ENCODE data around the gene SCN1B. TPM values are rescaled to one million over a fixed set of nuclear protein-coding genes. Genes with fewer than 3 reads are reported as not detected.
"Not testable (repeated sequence)": the region's sequence is repeated elsewhere in the genome, so short reads cannot be mapped to it uniquely, and the experiment has no call there.

The SCN1B gene
- total RNA-seq, 4 donors from 2014 or later: 12.8 to 26.7 (median 13.4) TPM

GRCh38 chr19:35044317-35045117 lies 14.2 kb downstream of the SCN1B start:
- no peak overlapping the region for H3K4me3 ChIP-seq
- no peaks in the 10 kb centered on the region for H3K9me3 ChIP-seq
- peaks cover 3 to 46% (median 24%) of the 10 kb centered on the region in 4 donors for H3K4me1 ChIP-seq
- 61 to 65% methylated on average over 9 of the region's 9 CpGs for WGBS, 2 donors
- peak; percentile 49 to 78 for DNase-seq (ENCODE audit: low spot score in 2 of 2)
- no peak overlapping the region for H3K27ac ChIP-seq
- no peaks in the 10 kb centered on the region for H3K27me3 ChIP-seq
- TF ChIP-seq CTCF (IDR thresholded peaks at IDR 0.05) (peak; percentile 90 to 97 (median 95)), POLR2A (IDR thresholded peaks at IDR 0.05) (no peak), EP300 (IDR thresholded peaks at IDR 0.05) (peak in 1 of 2 donors; percentile 10)
- no peaks in the 10 kb centered on the region for H3K36me3 ChIP-seq

GRCh38 chr19:35045667-35046300 lies 15.5 kb downstream of the SCN1B start:
- H3K27me3 ChIP-seq: no peaks in the 10 kb centered on the region
- TF ChIP-seq POLR2A (IDR thresholded peaks at IDR 0.05) (no peak), CTCF (IDR thresholded peaks at IDR 0.05) (peak in 3 of 5 experiments; percentile 12 to 33 (median 22))
- peaks cover 3 to 33% (median 12%) of the 10 kb centered on the region in 4 donors for H3K4me1 ChIP-seq
- H3K9me3 ChIP-seq: no peaks in the 10 kb centered on the region
- no peaks in the 10 kb centered on the region for H3K36me3 ChIP-seq
- DNase-seq (ENCODE audit: low spot score in 2 of 2): no peak
- H3K4me3 ChIP-seq: no peak overlapping the region
- WGBS, 2 donors: 51 to 60% methylated on average over 9 of the region's 10 CpGs
- H3K27ac ChIP-seq: no peak overlapping the region

- no peak for DNase-seq (ENCODE audit: low spot score in 2 of 2)
- Histone ChIP-seq H3K36me3 (no peaks in the 10 kb centered on the region), H3K27me3 (no peaks in the 10 kb centered on the region), H3K4me1 (peaks cover 2 to 26% (median 5%) of the 10 kb centered on the region in 4 donors), H3K4me3 (no peak overlapping the region), H3K27ac (no peak overlapping the region), H3K9me3 (no peaks in the 10 kb centered on the region)
- TF ChIP-seq EP300 (IDR thresholded peaks at IDR 0.05) (no peak), POLR2A (IDR thresholded peaks at IDR 0.05) (no peak), CTCF (IDR thresholded peaks at IDR 0.05) (no peak)
- WGBS, 2 donors: 87 to 88% methylated on average over 5 of the region's 5 CpGs
Measured at GRCh38 chr19:35046461-35046860, 16.2 kb downstream of the SCN1B start.

- peaks cover 0 to 9% (median 0%) of the 10 kb centered on the region in 4 donors for H3K4me1 ChIP-seq
- H3K36me3 ChIP-seq: no peaks in the 10 kb centered on the region
- H3K27ac ChIP-seq: no peak overlapping the region
- H3K27me3 ChIP-seq: no peaks in the 10 kb centered on the region
- no peak for DNase-seq (ENCODE audit: low spot score in 2 of 2)
- no peak for TF ChIP-seq EP300 (IDR thresholded peaks at IDR 0.05)
- no peak for TF ChIP-seq POLR2A (IDR thresholded peaks at IDR 0.05)
- no peak for TF ChIP-seq CTCF (IDR thresholded peaks at IDR 0.05)
- no peak overlapping the region for H3K4me3 ChIP-seq
- no peaks in the 10 kb centered on the region for H3K9me3 ChIP-seq
- WGBS, 2 donors: 47 to 51% methylated on average over 11 of the region's 12 CpGs
Measured at GRCh38 chr19:35048911-35049411, 18.7 kb downstream of the SCN1B start.

GRCh38 chr19:35049456-35049855 lies 19.2 kb downstream of the SCN1B start:
- Histone ChIP-seq H3K27ac (no peak overlapping the region), H3K27me3 (no peaks in the 10 kb centered on the region)
- TF ChIP-seq EP300 (IDR thresholded peaks at IDR 0.05) (no peak), CTCF (IDR thresholded peaks at IDR 0.05) (no peak), POLR2A (IDR thresholded peaks at IDR 0.05) (no peak)

GRCh38 chr19:35050662-35051061 lies 20.4 kb downstream of the SCN1B start:
- not testable (repeated sequence) for H3K27me3 ChIP-seq; DNase-seq (ENCODE audit: low spot score in 2 of 2); H3K27ac ChIP-seq; H3K9me3 ChIP-seq; H3K4me1 ChIP-seq; H3K4me3 ChIP-seq; H3K36me3 ChIP-seq
- 90 to 97% methylated on average over 2 of the region's 2 CpGs for WGBS, 2 donors

More at GRCh38 chr19:35049456-35049855, 19.2 kb downstream of the SCN1B start:
- H3K4me1 ChIP-seq: peaks cover 0 to 5% (median 0%) of the 10 kb centered on the region in 4 donors
- no peaks in the 10 kb centered on the region for H3K9me3 ChIP-seq
- DNase-seq (ENCODE audit: low spot score in 2 of 2): no peak
- H3K4me3 ChIP-seq: no peak overlapping the region
- H3K36me3 ChIP-seq: no peaks in the 10 kb centered on the region
- 63 to 65% methylated on average over 5 of the region's 5 CpGs for WGBS, 2 donors

- WGBS, 2 donors: 94 to 98% methylated on average over 4 of the region's 4 CpGs
- not testable (repeated sequence) for DNase-seq (ENCODE audit: low spot score in 2 of 2)
Measured at GRCh38 chr19:35051268-35051667, 21.0 kb downstream of the SCN1B start.

More at GRCh38 chr19:35051268-35051667, 21.0 kb downstream of the SCN1B start:
- H3K36me3 ChIP-seq, H3K27me3 ChIP-seq, H3K27ac ChIP-seq, H3K4me1 ChIP-seq, H3K4me3 ChIP-seq, H3K9me3 ChIP-seq: not testable (repeated sequence)

Measured in tibial nerve (tissue), 4 donors.